Caco-2 (cell line): ENCODE results near the gene SLC39A9. TPM values are rescaled to one million over a fixed set of nuclear protein-coding genes. Genes with fewer than 3 reads are reported as not detected.

Experiments used
- BruUV-seq: library from RNA; stranded (reverse); fragments of 400-500 nt; replicated peaks from 2 replicates; lab custom pipeline; 2021; lab: Mats Ljungman, UMichigan
- CTCF ChIA-PET: fragments of 300-600 bp; sonication (Branson Sonifier 250); formaldehyde crosslinking; loops from one replicate; lab custom pipeline; 2022; ENCODE audit warnings: antibody characterized with exemption; lab: Charles Lee
- POLR2A ChIA-PET: fragments of 300-600 bp; sonication (Branson Sonifier 250); formaldehyde crosslinking; loops from one replicate; lab custom pipeline; 2022; ENCODE audit warnings: antibody characterized with exemption; lab: Charles Lee
- DNase-seq, 2 experiments: peaks; one replicate each; pipeline versions ENCODE4 v3.0.0 to v3.0.0-alpha.2; 2020 to 2022
- H3K27me3 ChIP-seq: replicated peaks from 2 replicates; pipeline ENCODE4 v1.6.0; 2011; ENCODE audit warnings: low read length; ENCODE audit not compliant: control insufficient read depth, insufficient read depth
- H3K36me3 ChIP-seq: 2 replicates; pipeline ENCODE4 v1.5.1; 2011; ENCODE audit warnings: low read length; ENCODE audit not compliant: control insufficient read depth, insufficient read depth
- H3K4me1 ChIP-seq: fragments of 250-450 bp; sonication (Bioruptor Pico); 2 replicates; pipeline ENCODE4 v1.5.1; 2020; ENCODE audit warnings: mild to moderate bottlenecking
- H3K4me3 ChIP-seq: 2 replicates; pipeline ENCODE4 v1.5.1; 2011; ENCODE audit warnings: low read depth, mild to moderate bottlenecking, control low read depth, low read length
- H3K9me3 ChIP-seq: fragments of 250-450 bp; sonication (Bioruptor Pico); 2 replicates; pipeline ENCODE4 v1.5.1; 2020; ENCODE audit warnings: mild to moderate bottlenecking, moderate library complexity
- H3K27ac Mint-ChIP-seq: one replicate; pipeline ENCODE4 v1.8.0; 2022; ENCODE audit warnings: mixed read lengths; ENCODE audit not compliant: unreplicated experiment
- H3K27me3 Mint-ChIP-seq: one replicate; pipeline ENCODE4 v1.8.0; 2022; ENCODE audit warnings: mixed read lengths; ENCODE audit not compliant: insufficient read depth, unreplicated experiment
- H3K36me3 Mint-ChIP-seq: one replicate; pipeline ENCODE4 v1.8.0; 2022; ENCODE audit warnings: mild to moderate bottlenecking, mixed read lengths; ENCODE audit not compliant: insufficient read depth, unreplicated experiment
- H3K4me1 Mint-ChIP-seq: one replicate; pipeline ENCODE4 v1.8.0; 2022; ENCODE audit warnings: low read depth, mixed read lengths; ENCODE audit not compliant: unreplicated experiment
- H3K4me3 Mint-ChIP-seq: one replicate; pipeline ENCODE4 v1.8.0; 2022; ENCODE audit warnings: mild to moderate bottlenecking, moderate library complexity, mixed read lengths; ENCODE audit not compliant: unreplicated experiment
- H3K9me3 Mint-ChIP-seq: one replicate; pipeline ENCODE4 v1.8.0; 2022; ENCODE audit warnings: mixed read lengths; ENCODE audit not compliant: unreplicated experiment
- CTCF ChIP-seq, 2 experiments: fragments of 200-600 bp in 1 of 2; IDR thresholded peaks; 1 replicate in 1 of 2; 2 replicates in 1 of 2; pipeline versions ENCODE4 v1.5.1 to v1.8.0; 2011 to 2022; ENCODE audit warnings: antibody characterized with exemption in 1 of 2, control low read depth in 1 of 2, inconsistent platforms in 1 of 2, low read depth in 1 of 2, low read length in 1 of 2, mild to moderate bottlenecking in 1 of 2, moderate library complexity in 1 of 2; ENCODE audit not compliant: insufficient read depth in 1 of 2, severe bottlenecking in 1 of 2, unreplicated experiment in 1 of 2
- intact Hi-C: fragments of 100-400 bp; cut with micrococcal nuclease; formaldehyde crosslinking; loops from one replicate; pipeline ENCODE4 v1.10.0; 2022; ENCODE audit not compliant: unreplicated experiment
- total RNA-seq: library from RNA; stranded (reverse); gene quantifications from 2 replicates; pipeline ENCODE4 v1.2.3, GENCODE V29; 2022

The SLC39A9 gene
- total RNA-seq, 1 experiment from 2014 or later: 96.4 TPM

DNA sequence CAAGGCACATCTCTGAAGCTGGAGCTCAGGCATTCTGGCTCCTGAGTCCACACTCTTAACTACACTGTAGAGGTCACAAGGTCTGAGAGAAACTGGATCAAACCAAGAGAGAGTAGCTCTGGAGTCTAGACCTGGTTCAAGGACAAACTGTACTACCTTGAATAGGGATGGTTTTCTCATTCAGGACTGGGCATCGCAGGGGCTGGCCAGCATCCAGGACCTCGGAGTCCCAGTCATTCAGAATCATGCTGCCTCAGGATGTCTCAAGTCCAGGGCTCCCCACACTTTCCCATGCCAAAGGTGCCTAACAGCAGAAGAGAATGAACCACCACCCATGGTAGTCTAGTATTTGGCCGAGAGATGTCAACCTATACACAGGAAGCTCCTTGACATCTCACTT, 72.9 kb downstream of the SLC39A9 start:
- intact Hi-C loops: no loop called here
- TF ChIP-seq CTCF (IDR thresholded peaks at IDR 0.05; ENCODE audit: insufficient read depth in 1 of 2, low read depth in 1 of 2, low read length in 1 of 2, severe bottlenecking in 1 of 2, unreplicated experiment in 1 of 2): no peak
- Mint-ChIP-seq H3K27ac (no peak overlapping the region), H3K4me3 (no peak overlapping the region), H3K36me3 (no peaks in the 10 kb centered on the region), H3K27me3 (no peaks in the 10 kb centered on the region), H3K9me3 (no peaks in the 10 kb centered on the region), H3K4me1 (no peaks in the 10 kb centered on the region)
- CTCF ChIA-PET: interaction anchor here (0.6 kb wide), 1 partner anchor 141 kb away, joined by 4 read pairs; no protein-coding TSS in a partner anchor
- H3K36me3 ChIP-seq: no peaks in the 10 kb centered on the region
- POLR2A ChIA-PET: no interaction called here
- no peak overlapping the region for H3K4me3 ChIP-seq
- no peaks in the 10 kb centered on the region for H3K27me3 ChIP-seq
- H3K4me1 ChIP-seq: no peaks in the 10 kb centered on the region
- no TSS peak for BruUV-seq
- H3K9me3 ChIP-seq: no peaks in the 10 kb centered on the region
- no peak for DNase-seq

DNA sequence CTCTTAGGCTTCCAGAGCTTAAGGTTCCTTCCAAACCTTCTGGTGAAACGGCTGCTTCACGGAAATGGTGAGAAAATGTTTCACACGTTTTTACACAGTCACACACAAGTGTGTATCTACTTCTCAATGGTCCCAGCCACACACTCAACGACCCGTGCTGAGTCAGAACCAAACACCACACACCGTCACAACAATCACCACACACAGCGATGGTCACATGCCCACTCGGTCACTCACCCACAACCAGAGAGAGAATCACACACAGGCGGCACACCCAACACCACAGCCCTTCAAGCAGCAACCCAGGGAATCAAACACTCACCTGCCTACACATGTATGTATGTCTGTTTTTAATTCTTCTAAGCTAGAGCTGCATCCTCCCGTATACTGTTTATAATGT, 73.4 kb downstream of the SLC39A9 start:
- Mint-ChIP-seq H3K9me3 (no peaks in the 10 kb centered on the region), H3K4me3 (no peak overlapping the region), H3K27me3 (no peaks in the 10 kb centered on the region), H3K36me3 (no peaks in the 10 kb centered on the region), H3K27ac (no peak overlapping the region), H3K4me1 (no peaks in the 10 kb centered on the region)
- no TSS peak for BruUV-seq
- intact Hi-C loops: no loop called here
- no peaks in the 10 kb centered on the region for H3K36me3 ChIP-seq
- DNase-seq: no peak
- H3K4me1 ChIP-seq: no peaks in the 10 kb centered on the region
- ChIA-PET CTCF (interaction anchor here (0.6 kb wide), 1 partner anchor 140 kb away, joined by 4 read pairs; no protein-coding TSS in a partner anchor), POLR2A (no interaction called here)
- no peak for TF ChIP-seq CTCF (IDR thresholded peaks at IDR 0.05; ENCODE audit: insufficient read depth in 1 of 2, low read depth in 1 of 2, low read length in 1 of 2, severe bottlenecking in 1 of 2, unreplicated experiment in 1 of 2)
- no peak overlapping the region for H3K4me3 ChIP-seq
- H3K9me3 ChIP-seq: no peaks in the 10 kb centered on the region
- H3K27me3 ChIP-seq: no peaks in the 10 kb centered on the region

- TF ChIP-seq CTCF (IDR thresholded peaks at IDR 0.05; ENCODE audit: insufficient read depth in 1 of 2, low read depth in 1 of 2, low read length in 1 of 2, severe bottlenecking in 1 of 2, unreplicated experiment in 1 of 2): no peak
- no TSS peak for BruUV-seq
- Mint-ChIP-seq H3K27ac (no peak overlapping the region), H3K36me3 (no peaks in the 10 kb centered on the region), H3K9me3 (no peaks in the 10 kb centered on the region), H3K4me3 (no peak overlapping the region), H3K27me3 (no peaks in the 10 kb centered on the region), H3K4me1 (no peaks in the 10 kb centered on the region)
- Histone ChIP-seq H3K36me3 (no peaks in the 10 kb centered on the region), H3K4me1 (no peaks in the 10 kb centered on the region), H3K4me3 (no peak overlapping the region), H3K9me3 (no peaks in the 10 kb centered on the region), H3K27me3 (no peaks in the 10 kb centered on the region)
- no peak for DNase-seq
- ChIA-PET POLR2A (no interaction called here), CTCF (interaction anchor here (0.6 kb wide), 1 partner anchor 118 kb away, joined by 3 read pairs; no protein-coding TSS in a partner anchor)
- intact Hi-C loops: no loop called here
Measured at GRCh38 chr14:69473260-69473659, 74.8 kb downstream of the SLC39A9 start.
